Measurements from ENCODE around the gene ADGRV1.
"Not testable (repeated sequence)": the region's sequence is repeated elsewhere in the genome, so short reads cannot be mapped to it uniquely, and the experiment has no call there.

ADGRV1 gene

DNA sequence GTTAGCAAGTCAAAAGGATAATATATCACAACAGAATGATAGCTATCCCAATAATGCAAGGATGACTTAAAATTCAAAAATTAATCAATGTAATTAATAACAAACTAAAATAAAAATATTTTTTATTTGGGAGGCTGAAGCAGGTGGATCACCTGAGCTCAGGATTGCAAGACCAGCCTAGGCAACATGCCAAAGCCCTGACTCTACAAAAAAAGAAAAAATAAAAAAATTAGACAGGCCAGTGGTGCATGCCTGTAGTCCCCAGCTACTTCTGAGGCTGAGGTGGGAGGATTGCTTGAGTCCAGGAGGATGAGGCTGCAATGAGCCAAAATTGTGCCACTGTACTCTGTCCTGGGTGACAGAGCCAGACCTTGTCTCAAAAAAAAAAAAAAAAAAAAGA lies 399.3 kb downstream of the ADGRV1 start:
- DNase-seq, result no peak

GRCh38 chr5:90959262-90959661 lies 400.7 kb downstream of the ADGRV1 start:
- DNase-seq, result no peak

DNA sequence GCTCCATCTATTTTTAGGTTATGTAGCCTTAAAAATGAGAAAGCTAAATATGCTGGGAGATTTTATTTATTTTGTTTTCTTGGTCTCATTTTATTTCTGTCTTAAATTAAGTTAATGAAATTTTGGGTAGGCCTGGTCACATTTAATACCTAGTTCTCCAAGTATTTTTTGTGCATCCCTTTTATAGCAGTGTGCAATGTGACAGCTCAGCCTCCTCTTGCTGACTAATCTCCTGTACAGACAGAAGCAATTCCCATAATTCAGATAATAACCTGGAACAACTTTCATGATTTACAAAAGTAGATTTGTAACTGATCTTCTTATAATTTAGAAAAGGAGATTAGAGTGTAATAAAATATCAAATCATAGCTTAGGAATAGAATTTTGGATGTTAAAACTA lies 403.9 kb downstream of the ADGRV1 start:
- no peak for DNase-seq

DNA sequence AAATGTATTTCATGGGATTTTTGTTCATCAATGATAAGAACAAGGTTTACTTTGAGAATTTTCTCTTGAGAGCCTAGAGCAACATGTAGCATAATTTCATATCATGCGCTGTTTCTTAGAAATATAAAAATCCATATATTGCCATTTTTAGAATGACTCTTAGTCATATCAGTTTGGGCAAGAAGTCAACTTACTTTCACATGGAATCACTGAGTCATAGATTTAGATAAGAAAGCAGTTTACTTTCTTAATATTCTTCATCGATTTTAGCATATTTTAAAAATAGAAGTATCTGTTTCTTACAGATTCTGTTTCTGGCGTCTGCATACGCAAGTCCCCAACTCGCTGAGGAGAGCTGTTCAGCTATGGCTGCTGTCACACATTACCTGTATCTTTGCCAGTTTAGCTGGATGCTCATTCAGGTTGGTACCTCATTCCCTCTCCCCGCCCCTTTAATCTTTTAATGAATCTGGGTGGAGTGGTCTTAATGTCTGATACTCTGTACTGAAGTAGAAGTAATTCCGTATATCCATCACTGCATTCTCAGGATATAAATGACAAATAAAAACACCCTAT lies 406.6 kb downstream of the ADGRV1 start:
- no peak for DNase-seq

DNA sequence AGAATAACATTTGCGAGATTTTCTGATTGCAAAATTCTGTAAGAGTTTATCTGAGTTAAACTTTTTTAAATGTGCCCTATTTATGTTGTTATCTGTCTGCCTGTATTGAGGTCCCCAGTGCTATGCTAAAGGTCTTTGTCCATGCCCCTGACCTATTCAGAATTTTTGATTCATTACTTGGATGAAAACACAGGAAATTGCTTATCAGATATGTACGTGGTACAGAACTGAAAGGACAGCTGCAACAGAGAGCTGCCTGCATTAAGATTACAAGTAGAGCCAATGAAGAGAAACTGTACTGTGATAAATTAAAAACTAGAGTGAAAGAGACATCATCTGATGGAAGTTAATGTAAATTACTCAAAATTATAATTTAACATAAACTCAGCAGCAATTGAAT lies 408.8 kb downstream of the ADGRV1 start:
- DNase-seq, result no peak

GRCh38 chr5:90967851-90968250 lies 409.3 kb downstream of the ADGRV1 start:
- no peak for DNase-seq

GRCh38 chr5:90968319-90968718 lies 409.7 kb downstream of the ADGRV1 start:
- no peak for DNase-seq

DNA sequence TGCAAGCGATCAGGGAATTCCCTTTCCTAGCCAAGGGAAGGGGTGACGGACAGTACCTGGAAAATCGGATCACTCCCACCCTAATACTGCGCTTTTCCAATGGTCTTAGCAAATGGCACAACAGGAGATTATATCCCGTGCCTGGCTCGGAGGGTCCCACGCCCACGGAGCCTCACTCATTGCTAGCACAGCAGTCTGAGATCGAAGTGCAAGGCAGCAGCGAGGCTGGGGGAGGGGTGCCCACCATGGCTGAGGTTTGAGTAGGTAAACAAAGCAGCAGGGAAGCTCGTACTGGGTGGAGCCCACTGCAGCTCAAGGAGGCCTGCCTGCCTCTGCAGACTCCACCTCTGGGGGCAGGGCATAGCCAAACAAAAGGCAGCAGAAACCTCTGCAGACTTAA lies 411.3 kb downstream of the ADGRV1 start:
- DNase-seq, result not testable (repeated sequence)

GRCh38 chr5:90981177-90981576 lies 422.6 kb downstream of the ADGRV1 start:
- no peak for DNase-seq

DNA sequence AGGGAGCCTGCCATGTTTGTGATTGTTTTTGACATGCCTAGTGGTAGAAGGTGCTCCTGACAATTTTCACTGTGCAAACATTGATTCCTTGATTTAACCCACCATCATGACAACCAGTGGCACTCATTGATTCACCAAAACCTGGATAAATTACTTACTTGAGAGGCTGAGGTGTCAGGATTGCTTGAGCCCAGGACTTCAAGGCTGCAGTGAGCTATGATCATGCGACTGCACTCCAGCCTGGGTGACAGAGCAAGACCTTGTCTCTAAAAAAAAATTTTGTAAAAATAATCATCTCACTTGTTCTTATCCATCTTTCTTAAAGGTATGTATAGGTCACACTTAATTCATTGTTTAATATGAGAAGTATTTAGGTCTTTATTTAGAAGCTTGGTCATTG lies 423.2 kb downstream of the ADGRV1 start:
- DNase-seq, result no peak

DNA sequence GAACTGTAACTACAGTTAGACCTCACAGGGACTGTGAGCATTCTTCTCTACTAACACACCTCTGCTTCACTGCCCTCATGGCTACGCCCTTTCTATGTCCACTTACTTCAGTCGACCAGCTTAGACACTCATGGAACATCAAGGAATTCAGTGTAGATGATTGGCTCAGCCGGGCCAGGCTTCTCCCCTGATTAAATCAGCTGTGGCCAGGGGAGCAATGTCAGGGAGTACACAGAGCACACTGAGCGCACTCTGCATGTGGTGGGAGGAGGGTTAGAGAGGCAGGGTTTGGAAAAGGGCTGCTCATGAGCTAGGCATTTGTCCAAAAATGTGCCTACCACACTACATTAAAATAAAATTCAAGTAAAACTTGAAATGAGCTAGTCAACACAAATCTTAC lies 424.0 kb downstream of the ADGRV1 start:
- DNase-seq, result no peak

DNA sequence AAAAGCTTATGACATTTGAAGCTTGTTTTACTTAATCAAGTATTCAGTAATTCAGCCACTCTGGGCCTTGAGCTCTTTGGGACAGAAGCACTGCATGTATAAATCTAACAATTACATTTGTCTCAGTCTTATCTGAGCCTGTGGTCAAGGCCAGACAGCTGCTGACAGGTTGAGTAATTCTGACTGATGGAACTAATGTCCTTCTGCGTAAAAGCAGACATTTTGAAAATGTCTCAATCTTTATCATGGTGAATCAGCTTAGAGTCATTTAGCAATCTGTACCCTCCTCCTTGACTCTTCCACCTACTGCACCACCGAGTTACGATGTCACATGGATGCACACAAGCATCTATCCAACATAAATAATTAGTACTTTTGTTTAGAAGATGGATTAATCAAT lies 424.6 kb downstream of the ADGRV1 start:
- DNase-seq, result peak; percentile 79 to 84

GRCh38 chr5:90983711-90984124 lies 425.1 kb downstream of the ADGRV1 start:
- no peak for DNase-seq

- no peak for DNase-seq
Measured at GRCh38 chr5:90985341-90985740, 426.7 kb downstream of the ADGRV1 start.

GRCh38 chr5:90987726-90988125 lies 429.1 kb downstream of the ADGRV1 start:
- no peak for DNase-seq

GRCh38 chr5:90991201-90991600 lies 432.6 kb downstream of the ADGRV1 start:
- DNase-seq, result no peak

- DNase-seq, result no peak
Measured at GRCh38 chr5:90994796-90995195, 436.2 kb downstream of the ADGRV1 start.

DNA sequence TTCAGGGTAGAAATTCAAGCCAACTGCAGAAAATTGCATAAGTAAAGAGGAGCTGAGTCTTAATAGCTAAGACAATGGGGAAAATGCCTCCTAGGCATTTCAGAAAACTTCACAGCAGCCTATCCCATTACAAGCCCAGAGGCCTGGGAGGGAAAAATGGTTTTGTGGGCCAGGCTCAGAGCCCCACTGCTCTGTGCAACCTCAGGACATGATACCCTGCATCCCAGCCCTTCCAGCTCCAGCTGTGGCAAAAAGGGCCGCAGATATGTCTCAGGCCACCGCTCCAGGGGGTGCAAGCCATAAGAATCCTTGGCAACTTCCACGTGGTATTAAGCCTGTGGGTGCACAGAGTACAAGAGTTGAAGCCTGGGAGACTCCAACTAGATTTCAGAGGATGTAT lies 437.5 kb downstream of the ADGRV1 start:
- no peak for DNase-seq

DNA sequence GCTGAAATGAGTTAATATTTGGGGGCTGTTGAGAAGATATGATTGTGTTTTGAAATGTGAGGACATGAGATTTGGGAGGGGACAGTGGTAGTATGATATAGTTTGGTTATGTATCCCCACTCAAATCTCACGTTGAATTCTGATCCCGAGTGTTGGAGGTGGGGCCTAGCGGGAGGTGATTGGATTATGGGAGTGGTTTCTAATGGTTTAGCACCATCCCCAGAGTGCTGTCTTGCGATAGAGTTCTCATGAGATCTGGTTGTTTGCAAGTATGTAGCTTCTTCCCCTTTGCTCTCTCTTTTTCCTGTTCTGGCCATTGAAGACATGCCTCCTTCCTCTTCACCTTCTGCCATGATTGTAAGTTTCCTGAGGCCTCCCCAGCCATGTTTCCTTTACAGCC lies 438.5 kb downstream of the ADGRV1 start:
- no peak for DNase-seq

DNA sequence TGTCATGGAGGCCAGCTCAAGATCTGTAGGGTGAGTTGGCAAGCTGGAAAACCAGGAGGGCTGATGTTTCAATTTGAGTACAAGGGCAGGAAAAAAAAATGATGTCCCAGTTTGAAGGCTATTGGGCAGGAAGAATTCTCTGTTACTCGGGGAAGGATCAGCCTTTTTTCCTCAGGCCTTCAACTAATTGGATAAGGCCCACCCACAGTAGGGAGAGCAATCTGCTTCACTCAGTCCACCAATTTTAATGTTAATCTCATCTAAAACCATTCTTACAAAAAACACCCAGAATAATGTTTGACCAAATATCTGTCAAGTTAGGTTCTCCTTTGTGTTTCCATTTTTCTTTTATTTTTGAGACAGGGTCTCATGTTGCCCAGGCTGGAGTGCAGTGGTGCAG lies 442.1 kb downstream of the ADGRV1 start:
- no peak for DNase-seq

DNA sequence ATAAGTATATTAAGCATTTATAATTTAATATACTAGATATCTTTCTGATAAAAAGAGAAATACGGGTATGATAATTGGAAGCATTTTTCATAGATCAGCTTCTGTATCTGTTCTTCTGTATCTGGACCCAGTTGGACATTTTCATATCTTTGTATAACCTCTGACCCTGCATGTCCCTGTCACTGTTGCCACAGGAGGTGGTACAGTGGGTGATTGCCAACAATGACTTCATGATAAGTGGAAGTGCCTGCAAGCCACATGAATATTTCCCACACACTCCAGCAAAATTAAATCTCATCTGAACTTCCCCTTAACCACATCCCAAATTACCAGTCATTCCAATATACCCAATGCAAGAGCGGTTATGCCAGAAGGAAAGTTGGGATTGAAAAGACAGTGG lies 448.1 kb downstream of the ADGRV1 start:
- DNase-seq, result no peak

- no peak for DNase-seq
Measured at GRCh38 chr5:91007251-91007650, 448.7 kb downstream of the ADGRV1 start.

GRCh38 chr5:91007780-91008402 lies 449.3 kb downstream of the ADGRV1 start:
- DNase-seq, result no peak

- no peak for DNase-seq
Measured at GRCh38 chr5:91010090-91010489, 451.5 kb downstream of the ADGRV1 start.

- DNase-seq, result no peak
Measured at GRCh38 chr5:91011029-91011428, 452.4 kb downstream of the ADGRV1 start.
